ENCODE results near the gene RASSF8. TPM values are rescaled to one million over a fixed set of nuclear protein-coding genes. Genes with fewer than 3 reads are reported as not detected.

Gene RASSF8
- total and polyA plus RNA-seq, 2 of the 8 experiments (the other 6 are each of a cell fraction or from before 2014, with no cell fraction given): 6.4 to 46.7 TPM

GRCh38 chr12:26100666-26101349, 142.3 kb downstream of the RASSF8 start:
- no peak overlapping the region for H3K4me3 ChIP-seq (ENCODE audit: extremely low read depth in 1 of 4, insufficient read depth in 2 of 4, low read depth in 3 of 4, low read length in 4 of 4)
- no peak overlapping the region for H2AK5ac ChIP-seq (ENCODE audit: low read depth, low read length)
- ChIA-PET CTCF (ENCODE audit: partially characterized antibody) (interaction anchor here (1.3 to 2.7 kb wide), 3 partner anchors 8 to 13 kb away, joined by 4 to 22 read pairs (median 4); no protein-coding TSS in a partner anchor), POLR2A (ENCODE audit: partially characterized antibody) (no interaction called here)
- H3K4me2 ChIP-seq (ENCODE audit: insufficient read depth in 1 of 2, low read depth in 2 of 2, low read length in 2 of 2): no peak overlapping the region
- H4K5ac ChIP-seq (ENCODE audit: insufficient read length, low read depth, low read length): no peak overlapping the region
- no peak overlapping the region for H3K9ac ChIP-seq (replicated peaks in 1 of 4; ENCODE audit: extremely low read depth in 1 of 4, low read depth in 3 of 4, low read length in 3 of 4)
- 84% methylated on average over 8 of the region's 8 CpGs; no CpG with 5 or more reads in 1 of the 2 experiments for WGBS, 2 experiments (ENCODE audit: extremely low coverage in 1 of 2, insufficient coverage in 1 of 2, insufficient read length in 1 of 2, insufficient replicate concordance in 2 of 2, low coverage in 1 of 2, low lambda C conversion rate in 2 of 2, missing lambda C conversion rate in 1 of 2)
- H3K4ac ChIP-seq (replicated peaks; ENCODE audit: insufficient read length, low read depth, low read length): no peak overlapping the region
- no peak overlapping the region for H4K8ac ChIP-seq (ENCODE audit: extremely low read depth, insufficient read depth, low read length)
- no peak overlapping the region for H2BK20ac ChIP-seq (ENCODE audit: low read length)
- H3K23ac ChIP-seq (ENCODE audit: insufficient read length): no peak overlapping the region
- no peak overlapping the region for H2BK15ac ChIP-seq (ENCODE audit: low read length)
- H3K36me3 ChIP-seq (ENCODE audit: control insufficient read depth in 2 of 4, insufficient read depth in 4 of 4, low read length in 3 of 4): no peaks in the 10 kb centered on the region
- no peak overlapping the region for H3K27ac ChIP-seq (ENCODE audit: low read depth, low read length)
- H2AFZ ChIP-seq (ENCODE audit: low read length): no peak overlapping the region
- H2BK12ac ChIP-seq (ENCODE audit: low read depth, low read length): no peak overlapping the region
- no peak for DNase-seq (ENCODE audit: low read depth in 1 of 2, low spot score in 2 of 2)
- no peaks in the 10 kb centered on the region for H3K79me2 ChIP-seq (ENCODE audit: control insufficient read depth in 1 of 2, insufficient read depth in 2 of 2, low read length in 2 of 2)
- no peak for FAIRE-seq
- no peak overlapping the region for H2BK5ac ChIP-seq (ENCODE audit: low read depth, low read length)
- no peaks in the 10 kb centered on the region for H3K4me1 ChIP-seq (replicated peaks in 1 of 4; ENCODE audit: control insufficient read depth in 3 of 4, insufficient read depth in 4 of 4, low read length in 3 of 4)
- H3K14ac ChIP-seq (ENCODE audit: insufficient read length): no peak overlapping the region
- H3K79me1 ChIP-seq (ENCODE audit: low read depth, low read length): no peaks in the 10 kb centered on the region
- no peaks in the 10 kb centered on the region for H4K20me1 ChIP-seq (replicated peaks in 1 of 2; ENCODE audit: control insufficient read depth in 1 of 2, insufficient read depth in 2 of 2, low read length in 2 of 2)
- no peaks in the 10 kb centered on the region for H3K27me3 ChIP-seq (replicated peaks in 1 of 4; ENCODE audit: control insufficient read depth in 3 of 4, extremely low read depth in 1 of 4, insufficient read depth in 3 of 4, low read length in 3 of 4)
- H3K56ac ChIP-seq (replicated peaks; ENCODE audit: insufficient read length, low read depth, low read length): no peak overlapping the region
- no peak overlapping the region for H2BK120ac ChIP-seq (replicated peaks; ENCODE audit: low read depth, low read length)
- H3K9me3 ChIP-seq (ENCODE audit: insufficient read depth in 2 of 2, low read depth in 1 of 2, low read length in 1 of 2): no peaks in the 10 kb centered on the region
- no peak overlapping the region for H4K91ac ChIP-seq (replicated peaks; ENCODE audit: insufficient read length, low read length)
- no peak overlapping the region for H3K18ac ChIP-seq (ENCODE audit: extremely low read depth, low read length)
- H3K23me2 ChIP-seq (ENCODE audit: low read depth, low read length): no peaks in the 10 kb centered on the region
- no peak for TF ChIP-seq EZH2 (IDR thresholded peaks at IDR 0.05; ENCODE audit: low read depth, low read length, severe bottlenecking)
- TF ChIP-seq CEBPB (IDR thresholded peaks at IDR 0.05; ENCODE audit: low read depth, low read length): no peak
- TF ChIP-seq SP1 (IDR thresholded peaks at IDR 0.05; ENCODE audit: low read depth, low read length): no peak
- TF ChIP-seq SP4 (IDR thresholded peaks at IDR 0.05; ENCODE audit: low read length): no peak
- no peak for TF ChIP-seq NANOG (IDR thresholded peaks at IDR 0.05; ENCODE audit: insufficient read depth, low read depth, low read length, poor library complexity, severe bottlenecking)
- no peak for TF ChIP-seq KDM1A (IDR thresholded peaks at IDR 0.05; ENCODE audit: borderline replicate concordance, low read length)
- no peak for TF ChIP-seq USF2 (IDR thresholded peaks at IDR 0.05; ENCODE audit: low read length)
- TF ChIP-seq YY1 (IDR thresholded peaks at IDR 0.05; ENCODE audit: low read depth, low read length): no peak
- TF ChIP-seq RXRA (IDR thresholded peaks at IDR 0.05; ENCODE audit: insufficient read depth, low read depth, low read length): no peak
- TF ChIP-seq TAF1 (IDR thresholded peaks at IDR 0.05; ENCODE audit: low read depth, low read length): no peak
- TF ChIP-seq CTBP2 (IDR thresholded peaks at IDR 0.05; ENCODE audit: borderline replicate concordance, insufficient read depth, insufficient read length, low read length): no peak
- no peak for TF ChIP-seq SIN3A (conservative IDR thresholded peaks at IDR 0.05 in 1 of 2, IDR thresholded peaks at IDR 0.05 in 1 of 2; ENCODE audit: low read depth in 1 of 2, low read length in 2 of 2)
